ENCODE results near the gene NKX1-1.

DNA sequence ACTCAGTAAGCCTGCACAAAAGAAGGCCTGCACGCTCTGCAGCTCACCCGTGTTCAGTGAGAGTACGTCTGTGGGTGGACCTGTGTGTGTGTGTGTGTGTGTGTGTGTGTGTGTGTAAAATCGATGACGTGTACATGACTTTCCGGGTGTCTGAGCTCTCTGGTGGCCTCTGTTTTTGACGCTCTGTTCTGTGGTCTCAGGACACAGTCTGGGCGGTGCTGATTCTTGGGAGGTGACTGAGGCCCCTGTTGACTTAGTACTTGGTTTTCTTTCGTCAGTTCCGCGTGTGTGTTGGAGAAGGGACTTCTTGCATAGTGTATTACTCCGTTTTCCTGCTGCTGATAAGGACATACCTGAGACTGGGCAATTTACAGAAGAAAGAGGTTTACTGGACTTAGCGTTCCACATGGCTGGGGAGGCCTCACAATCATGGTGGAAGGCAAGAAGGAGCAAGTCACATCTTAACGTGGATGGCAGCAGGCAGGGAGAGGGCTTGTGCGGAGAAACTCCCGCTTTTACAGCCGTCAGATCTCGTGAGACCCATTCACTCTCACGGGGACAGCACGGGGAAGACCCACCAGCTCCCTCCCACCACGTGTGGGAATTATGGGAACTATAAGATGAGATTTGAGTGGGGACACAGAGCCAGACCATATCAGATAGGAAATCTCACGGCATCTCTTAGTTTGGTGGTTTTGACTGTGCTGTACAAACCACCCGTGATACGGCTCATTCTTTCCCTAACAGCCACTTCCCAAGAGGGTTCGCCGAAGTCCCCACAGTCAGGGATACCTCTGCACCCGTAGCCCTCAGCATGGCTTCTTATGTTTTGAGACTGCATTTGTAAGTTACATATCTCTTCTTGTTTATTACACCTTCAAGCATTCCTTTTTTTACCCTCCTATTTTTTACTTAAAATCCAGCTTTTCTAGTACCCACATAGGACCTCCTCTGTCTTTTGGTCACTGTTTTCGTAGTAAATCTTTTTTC is 34.8 kb downstream of the NKX1-1 start:
- TF ChIP-seq, protein P1, sequence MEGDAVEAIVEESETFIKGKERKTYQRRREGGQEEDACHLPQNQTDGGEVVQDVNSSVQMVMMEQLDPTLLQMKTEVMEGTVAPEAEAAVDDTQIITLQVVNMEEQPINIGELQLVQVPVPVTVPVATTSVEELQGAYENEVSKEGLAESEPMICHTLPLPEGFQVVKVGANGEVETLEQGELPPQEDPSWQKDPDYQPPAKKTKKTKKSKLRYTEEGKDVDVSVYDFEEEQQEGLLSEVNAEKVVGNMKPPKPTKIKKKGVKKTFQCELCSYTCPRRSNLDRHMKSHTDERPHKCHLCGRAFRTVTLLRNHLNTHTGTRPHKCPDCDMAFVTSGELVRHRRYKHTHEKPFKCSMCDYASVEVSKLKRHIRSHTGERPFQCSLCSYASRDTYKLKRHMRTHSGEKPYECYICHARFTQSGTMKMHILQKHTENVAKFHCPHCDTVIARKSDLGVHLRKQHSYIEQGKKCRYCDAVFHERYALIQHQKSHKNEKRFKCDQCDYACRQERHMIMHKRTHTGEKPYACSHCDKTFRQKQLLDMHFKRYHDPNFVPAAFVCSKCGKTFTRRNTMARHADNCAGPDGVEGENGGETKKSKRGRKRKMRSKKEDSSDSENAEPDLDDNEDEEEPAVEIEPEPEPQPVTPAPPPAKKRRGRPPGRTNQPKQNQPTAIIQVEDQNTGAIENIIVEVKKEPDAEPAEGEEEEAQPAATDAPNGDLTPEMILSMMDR (IDR thresholded peaks at IDR 0.05; ENCODE audit: control extremely low read depth in 1 of 3, insufficient read depth in 1 of 3, low read depth in 1 of 3, low read length in 3 of 3) = no peak
- TF ChIP-seq PHF8 (conservative IDR thresholded peaks at IDR 0.05; ENCODE audit: low read depth, low read length) (no peak), KDM5A (IDR thresholded peaks at IDR 0.05; ENCODE audit: low read length) (no peak), JUND (IDR thresholded peaks at IDR 0.05; ENCODE audit: low read length) (no peak), CEBPB (IDR thresholded peaks at IDR 0.05; ENCODE audit: low read depth, low read length) (no peak), GTF2F1 (IDR thresholded peaks at IDR 0.05; ENCODE audit: borderline replicate concordance, low read depth, low read length) (no peak), EZH2 (IDR thresholded peaks at IDR 0.05; ENCODE audit: low read depth, low read length, severe bottlenecking) (no peak), TAF1 (IDR thresholded peaks at IDR 0.05; ENCODE audit: low read depth, low read length) (no peak), POLR2A (IDR thresholded peaks at IDR 0.05; ENCODE audit: control extremely low read depth in 1 of 2, low read depth in 2 of 2, low read length in 2 of 2) (no peak), SP4 (IDR thresholded peaks at IDR 0.05; ENCODE audit: low read length) (no peak)

All from H1 (cell line).